Esophagus squamous epithelium (tissue), 5 donors: ENCODE data around the gene ETV3. TPM values are rescaled to one million over a fixed set of nuclear protein-coding genes. Genes with fewer than 3 reads are reported as not detected.

Experiments used
- DNase-seq: peaks from one replicate; lab custom pipeline; 2025; lab: John Stamatoyannopoulos, UW
- H3K27ac ChIP-seq, 4 donors: fragments of 200-600 bp; sonication (generic); one replicate each; pipeline ENCODE4 v1.5.1; 2016 to 2019; ENCODE audit warnings: mild to moderate bottlenecking in 1 of 4
- H3K27me3 ChIP-seq, 4 donors: fragments of 200-600 bp; sonication (generic); 1 replicate in 3 of 4; 2 replicates in 1 of 4; pipeline versions ENCODE4 v1.5.1 to v1.6.0; 2017 to 2021; ENCODE audit warnings: antibody characterized with exemption in 1 of 4
- H3K36me3 ChIP-seq, 3 donors: fragments of 200-600 bp; sonication (generic); one replicate each; pipeline ENCODE4 v1.5.1; 2016 to 2019
- H3K4me1 ChIP-seq, 3 donors: fragments of 200-600 bp; sonication (generic); one replicate each; pipeline ENCODE4 v1.5.1; 2017 to 2019
- H3K4me3 ChIP-seq, 4 donors: fragments of 200-600 bp; sonication (generic); 1 replicate in 3 of 4; 2 replicates in 1 of 4; pipeline ENCODE4 v1.5.1; 2016 to 2019; ENCODE audit warnings: mild to moderate bottlenecking in 2 of 4, moderate library complexity in 1 of 4
- H3K9me3 ChIP-seq, 3 donors: fragments of 200-600 bp; sonication (generic); one replicate each; pipeline ENCODE4 v1.5.1; 2016 to 2019
- POLR2A ChIP-seq, 4 donors: fragments of 450-650 bp; IDR thresholded peaks; one replicate each; pipeline ENCODE4 v1.6.1; 2017; ENCODE audit warnings: antibody characterized with exemption in 4 of 4, mild to moderate bottlenecking in 4 of 4, moderate library complexity in 3 of 4
- WGBS, 2 donors: methylation state at CpG; one replicate each; pipeline ENCODE4 v1.1.5; 2018; 5-methylcytosine and 5-hydroxymethylcytosine counted together
- intact Hi-C: fragments of 100-400 bp; cut with DNase I; formaldehyde crosslinking; loops from one replicate; pipeline ENCODE4 v1.15.0; 2022
- total RNA-seq, 4 donors: library from RNA; depleted of rRNA; stranded (reverse); fragments of >200 nt; gene quantifications; one replicate each; pipeline ENCODE4 v1.1.0, GENCODE V29; 2016
- TF ChIP-seq, protein P1 (sequence below), 6 experiments: fragments of 450-650 bp in 4 of 6; fragments of 200-600 bp in 2 of 6; sonication (generic) in 2 of 6; IDR thresholded peaks; one replicate each; pipeline ENCODE4 v1.5.1; 2016 to 2019; ENCODE audit warnings: antibody characterized with exemption in 6 of 6, mild to moderate bottlenecking in 4 of 6, moderate library complexity in 4 of 6
- donor health status: DM: yes; HTN: yes; CAD: no.

ETV3 gene
- total RNA-seq, 4 donors from 2014 or later = 25.0 to 31.4 (median 27.3) TPM

DNA sequence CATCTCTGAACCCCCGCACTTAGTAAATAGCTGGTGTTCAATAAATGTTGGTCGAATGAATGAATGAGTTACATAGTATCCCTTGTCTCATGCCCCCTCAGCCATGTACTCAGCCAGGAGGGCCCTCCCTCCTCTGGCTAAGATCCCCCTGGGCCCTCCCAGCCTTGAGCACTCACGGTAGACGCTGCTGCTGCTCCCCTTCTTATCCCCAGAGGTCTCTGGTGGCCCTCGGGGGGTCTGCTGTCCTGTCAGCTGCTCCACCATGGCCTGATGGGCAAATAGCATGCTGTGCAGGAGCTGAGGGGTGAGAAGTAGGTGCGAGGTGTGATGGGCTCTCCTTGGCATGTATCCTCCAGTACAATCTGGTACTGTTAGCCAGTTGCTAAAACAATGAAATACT, 40.5 kb downstream of the ETV3 start:
- Histone ChIP-seq H3K9me3 (no peaks in the 10 kb centered on the region), H3K4me1 (peaks cover 0 to 5% (median 0%) of the 10 kb centered on the region in 3 donors), H3K27me3 (no peaks in the 10 kb centered on the region), H3K4me3 (no peak overlapping the region), H3K27ac (no peak overlapping the region), H3K36me3 (no peaks in the 10 kb centered on the region)
- intact Hi-C loops = no loop called here
- TF ChIP-seq, protein P1, sequence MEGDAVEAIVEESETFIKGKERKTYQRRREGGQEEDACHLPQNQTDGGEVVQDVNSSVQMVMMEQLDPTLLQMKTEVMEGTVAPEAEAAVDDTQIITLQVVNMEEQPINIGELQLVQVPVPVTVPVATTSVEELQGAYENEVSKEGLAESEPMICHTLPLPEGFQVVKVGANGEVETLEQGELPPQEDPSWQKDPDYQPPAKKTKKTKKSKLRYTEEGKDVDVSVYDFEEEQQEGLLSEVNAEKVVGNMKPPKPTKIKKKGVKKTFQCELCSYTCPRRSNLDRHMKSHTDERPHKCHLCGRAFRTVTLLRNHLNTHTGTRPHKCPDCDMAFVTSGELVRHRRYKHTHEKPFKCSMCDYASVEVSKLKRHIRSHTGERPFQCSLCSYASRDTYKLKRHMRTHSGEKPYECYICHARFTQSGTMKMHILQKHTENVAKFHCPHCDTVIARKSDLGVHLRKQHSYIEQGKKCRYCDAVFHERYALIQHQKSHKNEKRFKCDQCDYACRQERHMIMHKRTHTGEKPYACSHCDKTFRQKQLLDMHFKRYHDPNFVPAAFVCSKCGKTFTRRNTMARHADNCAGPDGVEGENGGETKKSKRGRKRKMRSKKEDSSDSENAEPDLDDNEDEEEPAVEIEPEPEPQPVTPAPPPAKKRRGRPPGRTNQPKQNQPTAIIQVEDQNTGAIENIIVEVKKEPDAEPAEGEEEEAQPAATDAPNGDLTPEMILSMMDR (IDR thresholded peaks at IDR 0.05) = no peak
- no peak for TF ChIP-seq POLR2A (IDR thresholded peaks at IDR 0.05)
- 66 to 79% methylated on average over 6 of the region's 6 CpGs for WGBS, 2 donors
- DNase-seq = no peak

DNA sequence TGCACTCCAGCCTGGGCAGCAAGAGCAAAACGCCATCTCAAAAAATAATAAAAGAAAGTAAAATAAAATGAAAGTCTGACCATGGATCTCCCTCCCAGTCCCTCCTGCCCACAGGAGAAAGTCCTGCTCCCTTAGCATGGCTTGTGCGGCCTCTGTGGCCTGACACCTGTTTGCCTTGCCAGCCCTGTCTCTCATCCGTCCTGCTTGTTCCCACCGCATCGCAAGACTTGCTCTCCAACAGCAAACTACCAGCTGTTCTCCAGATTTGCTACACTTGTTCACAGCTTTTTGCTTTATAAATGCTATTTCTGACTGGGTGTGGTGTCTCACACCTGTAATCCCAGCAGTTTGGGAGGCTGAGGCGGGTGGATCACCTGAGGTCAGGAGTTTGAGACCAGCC, 41.3 kb downstream of the ETV3 start:
- intact Hi-C loops = no loop called here
- no peaks in the 10 kb centered on the region for H3K36me3 ChIP-seq
- 74 to 85% methylated on average over 6 of the region's 6 CpGs for WGBS, 2 donors
- TF ChIP-seq, protein P1 (IDR thresholded peaks at IDR 0.05) = no peak
- H3K27ac ChIP-seq = no peak overlapping the region
- peaks cover 0 to 7% (median 0%) of the 10 kb centered on the region in 3 donors for H3K4me1 ChIP-seq
- H3K9me3 ChIP-seq = no peaks in the 10 kb centered on the region
- no peak overlapping the region for H3K4me3 ChIP-seq
- DNase-seq = no peak
- no peaks in the 10 kb centered on the region for H3K27me3 ChIP-seq

DNA sequence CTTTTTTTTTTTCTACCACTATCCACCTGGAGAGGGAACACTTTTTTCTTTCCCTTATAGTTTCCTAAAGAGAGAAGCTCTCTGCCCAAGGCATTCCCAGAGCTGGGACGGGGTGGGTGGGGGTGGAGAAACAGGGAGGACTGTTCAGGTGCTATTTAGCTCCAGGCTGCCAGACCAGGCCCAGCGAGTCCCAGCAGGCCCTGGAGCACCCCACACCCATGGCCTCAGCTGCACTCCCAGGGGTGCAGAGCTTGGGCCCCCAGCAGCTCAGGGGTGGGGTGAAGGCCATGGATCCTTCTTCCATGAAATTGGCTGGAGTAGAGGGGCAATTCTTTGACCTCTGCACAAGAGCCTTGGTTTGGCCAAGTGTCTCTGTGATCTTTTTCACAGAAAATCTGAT, 42.6 kb downstream of the ETV3 start:
- Histone ChIP-seq H3K36me3 (no peaks in the 10 kb centered on the region), H3K9me3 (no peaks in the 10 kb centered on the region), H3K4me3 (no peak overlapping the region), H3K4me1 (peaks cover 0 to 10% (median under 1%) of the 10 kb centered on the region in 3 donors), H3K27me3 (no peaks in the 10 kb centered on the region), H3K27ac (no peak overlapping the region)
- intact Hi-C loops = no loop called here
- TF ChIP-seq, protein P1 (IDR thresholded peaks at IDR 0.05) = no peak
- no peak for TF ChIP-seq POLR2A (IDR thresholded peaks at IDR 0.05)
- no peak for DNase-seq
- no CpG with 5 or more reads among the region's 2 CpGs for WGBS, 2 donors

DNA sequence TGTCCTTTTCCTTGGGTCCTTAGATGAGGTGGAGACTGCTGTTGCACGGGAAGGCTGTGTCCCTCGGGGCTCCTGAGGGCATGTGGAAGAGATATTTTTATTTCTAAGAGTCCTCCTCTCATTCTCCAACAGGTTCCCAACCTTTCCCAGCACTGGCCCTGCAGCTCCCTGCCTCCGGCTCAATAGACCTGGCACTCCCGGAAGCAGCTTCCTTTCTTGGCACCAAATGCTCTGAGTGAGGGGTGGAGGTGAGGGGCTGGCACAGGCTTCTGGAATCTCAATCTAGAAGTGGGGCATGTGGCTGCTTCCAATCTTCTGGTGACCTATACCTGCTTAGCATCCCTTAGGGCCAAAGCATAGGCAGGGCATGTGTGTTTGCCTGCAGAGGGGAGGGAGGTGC, 43.1 kb downstream of the ETV3 start:
- intact Hi-C loops = no loop called here

DNA sequence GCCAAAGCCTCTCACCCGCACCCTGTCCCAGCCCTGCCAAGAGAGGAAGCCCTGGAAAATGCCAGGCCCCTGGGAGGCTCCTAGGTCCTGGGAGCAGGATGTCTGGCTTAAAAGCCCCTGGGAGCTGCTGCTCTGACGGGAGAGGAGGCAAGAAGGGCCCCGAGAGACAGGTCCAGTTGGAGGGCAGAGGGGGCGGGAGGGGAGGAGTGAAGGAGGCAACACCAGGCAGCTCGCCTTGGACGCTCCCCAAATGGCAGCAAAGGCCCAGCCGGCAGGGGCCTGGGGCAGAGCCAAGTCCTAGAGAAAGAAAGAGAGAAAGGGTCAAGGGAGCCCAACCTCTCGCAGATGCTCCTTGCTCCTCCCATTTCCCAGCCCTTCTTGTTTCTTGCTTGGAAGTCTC, 45.4 kb downstream of the ETV3 start:
- no peak overlapping the region for H3K4me3 ChIP-seq
- H3K36me3 ChIP-seq = no peaks in the 10 kb centered on the region
- TF ChIP-seq, protein P1 (IDR thresholded peaks at IDR 0.05) = no peak
- no peak for TF ChIP-seq POLR2A (IDR thresholded peaks at IDR 0.05)
- DNase-seq = no peak
- H3K9me3 ChIP-seq = no peaks in the 10 kb centered on the region
- no peak overlapping the region for H3K27ac ChIP-seq
- no peaks in the 10 kb centered on the region for H3K27me3 ChIP-seq
- intact Hi-C loops = no loop called here
- WGBS, 2 donors = 46 to 55% methylated on average over 6 to 8 of the region's 8 CpGs
- peaks cover 0 to 15% (median 3%) of the 10 kb centered on the region in 3 donors for H3K4me1 ChIP-seq

More for the DNA sequence above, 43.1 kb downstream of the ETV3 start:
- Histone ChIP-seq H3K27ac (no peak overlapping the region), H3K36me3 (no peaks in the 10 kb centered on the region), H3K4me3 (no peak overlapping the region), H3K4me1 (peaks cover 0 to 15% (median 3%) of the 10 kb centered on the region in 3 donors), H3K9me3 (no peaks in the 10 kb centered on the region), H3K27me3 (no peaks in the 10 kb centered on the region)
- TF ChIP-seq, protein P1 (IDR thresholded peaks at IDR 0.05) = no peak
- no peak for TF ChIP-seq POLR2A (IDR thresholded peaks at IDR 0.05)
- 38 to 42% methylated on average over 4 of the region's 4 CpGs for WGBS, 2 donors
- DNase-seq = no peak
